ENCODE data around the gene PSMD2. TPM values are rescaled to one million over a fixed set of nuclear protein-coding genes. Genes with fewer than 3 reads are reported as not detected.

The PSMD2 gene
- total RNA-seq (ENCODE audit: low replicate concordance) = 226 and 255 TPM in 2 replicates
- long read RNA-seq, transcript PSMD2-201 (21 exons, 3,449 nt) = major isoform, 61 of 148 reads
- long read RNA-seq, partial matches to known transcripts = 81 of 148 reads
- long read RNA-seq, other reads (novel, unspliced or antisense) = 5 of 148 reads

DNA sequence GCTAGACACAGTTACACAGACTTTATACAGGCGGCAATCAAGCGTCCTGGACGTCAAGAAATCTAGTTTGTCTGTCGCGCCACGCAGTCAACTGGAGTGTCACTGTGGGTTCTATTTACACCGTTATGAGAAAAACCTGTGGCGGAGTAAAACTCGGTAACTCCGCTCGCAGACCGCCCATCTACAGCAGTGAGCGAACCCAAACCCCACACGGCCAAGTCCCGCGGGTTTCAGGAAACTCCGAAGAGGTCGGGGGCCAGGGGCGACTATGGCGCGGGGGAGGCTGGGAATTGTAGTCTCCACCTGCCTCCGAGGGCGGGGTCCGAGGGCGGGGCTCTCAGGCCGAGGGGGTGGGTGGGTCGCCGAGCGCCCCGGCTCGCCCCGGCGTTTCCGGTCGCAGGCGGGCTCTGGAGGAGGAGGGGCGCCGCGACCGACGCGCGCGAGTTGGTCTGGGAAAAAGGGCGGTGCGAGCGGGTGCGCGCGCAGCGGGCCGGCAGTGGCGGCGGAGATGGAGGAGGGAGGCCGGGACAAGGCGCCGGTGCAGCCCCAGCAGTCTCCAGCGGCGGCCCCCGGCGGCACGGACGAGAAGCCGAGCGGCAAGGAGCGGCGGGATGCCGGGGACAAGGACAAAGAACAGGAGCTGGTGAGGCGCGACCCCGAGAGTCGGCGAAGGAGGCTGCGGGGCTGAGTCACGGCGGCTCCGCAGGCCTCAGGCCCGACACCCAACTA, at the start of gene PSMD2:
Gene PSMD2, plus strand, starts transcription at position 483 of the 729 bp plus-strand sequence. Its CDS starts 26 bp downstream, at position 509.
- Mint-ChIP-seq H3K4me3 (peak within 1 kb of the TSS; percentile 97), H3K4me1 (ENCODE audit: unreplicated experiment) (peaks cover 10% of the 10 kb centered on the region), H3K36me3 (peaks cover 7% of the 10 kb centered on the region), H3K27me3 (peaks cover 10% of the 10 kb centered on the region), H3K27ac (peak within 1 kb of the TSS; percentile 93), H3K9me3 (no peaks in the 10 kb centered on the region)
- DNase-seq (ENCODE audit: extremely low spot score, unreplicated experiment) = peak; percentile 99
- TF ChIP-seq, protein P1, sequence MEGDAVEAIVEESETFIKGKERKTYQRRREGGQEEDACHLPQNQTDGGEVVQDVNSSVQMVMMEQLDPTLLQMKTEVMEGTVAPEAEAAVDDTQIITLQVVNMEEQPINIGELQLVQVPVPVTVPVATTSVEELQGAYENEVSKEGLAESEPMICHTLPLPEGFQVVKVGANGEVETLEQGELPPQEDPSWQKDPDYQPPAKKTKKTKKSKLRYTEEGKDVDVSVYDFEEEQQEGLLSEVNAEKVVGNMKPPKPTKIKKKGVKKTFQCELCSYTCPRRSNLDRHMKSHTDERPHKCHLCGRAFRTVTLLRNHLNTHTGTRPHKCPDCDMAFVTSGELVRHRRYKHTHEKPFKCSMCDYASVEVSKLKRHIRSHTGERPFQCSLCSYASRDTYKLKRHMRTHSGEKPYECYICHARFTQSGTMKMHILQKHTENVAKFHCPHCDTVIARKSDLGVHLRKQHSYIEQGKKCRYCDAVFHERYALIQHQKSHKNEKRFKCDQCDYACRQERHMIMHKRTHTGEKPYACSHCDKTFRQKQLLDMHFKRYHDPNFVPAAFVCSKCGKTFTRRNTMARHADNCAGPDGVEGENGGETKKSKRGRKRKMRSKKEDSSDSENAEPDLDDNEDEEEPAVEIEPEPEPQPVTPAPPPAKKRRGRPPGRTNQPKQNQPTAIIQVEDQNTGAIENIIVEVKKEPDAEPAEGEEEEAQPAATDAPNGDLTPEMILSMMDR (conservative IDR thresholded peaks at IDR 0.05) = no peak

DNA sequence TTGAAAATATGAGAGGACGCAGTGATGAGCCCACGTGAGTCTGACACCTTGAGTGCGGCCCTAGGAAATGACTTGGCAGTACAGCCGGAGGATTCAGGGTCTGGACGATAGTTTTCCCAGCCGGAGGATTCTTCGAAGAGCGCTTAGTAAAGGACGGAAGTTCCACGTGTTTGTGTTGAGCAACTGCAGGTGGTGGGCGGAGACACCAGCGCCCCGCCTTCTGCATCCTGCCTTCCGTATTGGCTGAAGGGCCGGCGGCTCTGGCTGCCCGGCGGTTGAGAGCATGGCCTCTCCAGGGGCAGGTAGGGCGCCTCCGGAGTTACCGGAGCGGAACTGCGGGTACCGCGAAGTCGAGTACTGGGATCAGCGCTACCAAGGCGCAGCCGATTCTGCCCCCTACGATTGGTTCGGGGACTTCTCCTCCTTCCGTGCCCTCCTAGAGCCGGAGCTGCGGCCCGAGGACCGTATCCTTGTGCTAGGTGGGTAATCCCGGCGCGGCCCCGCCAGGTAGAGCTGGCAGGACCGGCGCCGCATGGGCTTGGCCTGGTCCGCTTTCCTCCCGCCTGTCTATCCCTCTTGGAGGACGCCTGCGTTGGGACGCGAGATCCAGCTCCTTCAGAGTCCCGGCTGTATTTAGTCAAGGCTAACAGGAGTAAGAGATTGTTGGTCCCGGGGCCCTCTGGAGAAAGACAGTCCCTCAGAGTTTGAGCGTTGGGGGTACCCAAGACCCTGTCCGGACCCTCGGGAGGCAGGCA, 49.5 kb upstream of the PSMD2 start, which contains the start of gene EEF1AKMT4:
Gene EEF1AKMT4, plus strand, starts transcription at position 261 of the 755 bp plus-strand sequence. Its CDS starts 23 bp downstream, at position 284.
- no peaks in the 10 kb centered on the region for H3K27me3 Mint-ChIP-seq
- H3K4me1 Mint-ChIP-seq (ENCODE audit: unreplicated experiment) = peaks cover 5% of the 10 kb centered on the region
- DNase-seq (ENCODE audit: extremely low spot score, unreplicated experiment) = peak; percentile 97
- TF ChIP-seq, protein P1 (conservative IDR thresholded peaks at IDR 0.05) = peak; percentile 64
- H3K27ac Mint-ChIP-seq = peak within 1 kb of the TSS; percentile 95
- peaks cover 3% of the 10 kb centered on the region for H3K36me3 Mint-ChIP-seq
- peak within 1 kb of the TSS; percentile 98 for H3K4me3 Mint-ChIP-seq
- no peaks in the 10 kb centered on the region for H3K9me3 Mint-ChIP-seq

DNA sequence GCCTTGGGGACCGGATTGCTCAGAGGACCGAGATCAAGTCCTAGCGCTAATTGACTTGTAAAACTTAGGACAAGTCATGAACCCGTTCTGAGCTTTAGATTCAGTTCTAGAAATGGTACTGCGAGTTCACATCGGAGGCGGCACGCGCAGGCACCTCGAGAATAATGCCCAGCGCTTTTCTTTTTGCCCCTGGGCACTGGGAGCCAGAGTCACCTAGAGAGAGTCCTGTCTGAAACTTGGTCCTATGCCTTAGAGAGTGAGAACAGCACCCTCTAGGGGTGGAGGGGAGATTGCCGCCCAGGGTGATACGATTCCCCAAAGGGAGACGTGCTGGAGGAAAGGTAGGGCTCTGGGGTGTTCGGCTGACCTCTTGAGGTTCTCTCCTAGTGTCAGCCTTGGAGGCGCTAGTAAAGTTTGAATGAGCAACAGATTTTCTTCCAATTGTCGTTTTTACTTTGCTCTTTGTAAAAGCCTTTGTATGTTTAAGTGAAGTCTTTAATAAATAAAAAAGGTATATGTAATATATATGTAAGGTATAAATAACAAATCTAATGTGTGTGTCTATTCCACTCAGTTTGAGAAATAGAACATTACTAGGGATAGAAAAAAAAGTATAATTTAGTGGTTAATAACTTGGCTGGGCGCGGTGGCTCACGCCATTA, 48.7 kb upstream of the PSMD2 start:
- peak; percentile 86 for DNase-seq (ENCODE audit: extremely low spot score, unreplicated experiment)
- no peaks in the 10 kb centered on the region for H3K9me3 Mint-ChIP-seq
- peaks cover 3% of the 10 kb centered on the region for H3K36me3 Mint-ChIP-seq
- TF ChIP-seq, protein P1 (conservative IDR thresholded peaks at IDR 0.05) = peak; percentile 94
- H3K27me3 Mint-ChIP-seq = no peaks in the 10 kb centered on the region
- H3K4me1 Mint-ChIP-seq (ENCODE audit: unreplicated experiment) = peaks cover 5% of the 10 kb centered on the region
- peak overlapping the region; percentile 98 for H3K4me3 Mint-ChIP-seq
- H3K27ac Mint-ChIP-seq = peak overlapping the region; percentile 95

DNA sequence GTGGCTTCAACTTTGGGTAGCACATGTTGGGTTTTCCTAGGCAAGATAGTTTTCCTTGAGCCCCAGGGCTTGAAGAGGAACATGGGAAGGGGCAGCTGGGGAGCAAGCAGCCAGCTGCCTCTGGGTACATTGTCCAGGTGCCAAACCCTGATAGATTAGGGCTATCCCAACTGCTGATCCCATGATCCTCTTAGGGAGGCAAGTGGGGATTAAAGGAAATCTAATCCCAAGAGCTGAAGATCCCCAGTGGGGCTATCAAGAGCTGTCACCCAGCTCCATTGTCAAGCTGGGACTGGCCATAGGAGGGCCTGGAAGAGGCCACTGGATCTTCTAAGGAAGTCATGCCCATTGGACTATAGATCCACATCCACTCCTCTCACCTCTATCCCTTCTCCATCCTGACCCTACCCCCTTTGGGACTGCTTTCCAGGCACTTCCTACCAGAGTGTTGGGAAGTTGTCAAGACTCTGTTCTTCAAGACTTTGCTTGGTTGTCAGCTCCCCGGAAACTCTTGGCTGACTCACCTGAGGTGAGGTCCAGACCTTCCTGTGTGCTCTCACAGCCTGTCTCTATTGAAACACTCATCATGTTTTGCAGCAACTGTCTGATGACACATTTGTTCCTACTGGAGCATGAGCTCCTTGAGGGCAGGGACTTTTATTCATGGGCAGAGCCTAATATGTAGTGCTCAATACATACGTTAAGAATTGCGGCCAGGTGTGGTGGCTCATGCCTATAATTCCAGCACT, 43.6 kb upstream of the PSMD2 start:
- Mint-ChIP-seq H3K27ac (no peak overlapping the region), H3K9me3 (no peaks in the 10 kb centered on the region), H3K27me3 (peaks cover 30% of the 10 kb centered on the region), H3K36me3 (no peaks in the 10 kb centered on the region), H3K4me1 (ENCODE audit: unreplicated experiment) (peaks cover 4% of the 10 kb centered on the region), H3K4me3 (no peak overlapping the region)
- TF ChIP-seq, protein P1 (conservative IDR thresholded peaks at IDR 0.05) = no peak
- no peak for DNase-seq (ENCODE audit: extremely low spot score, unreplicated experiment)

All from type B pancreatic cell (in vitro differentiated cells).